GM12874 (cell line): ENCODE data around the gene SYNJ2.

Experiments used
- CTCF ChIP-seq: IDR thresholded peaks from 2 replicates; pipeline ENCODE4 v1.5.1; 2011; ENCODE audit warnings: low read depth, mild to moderate bottlenecking, control low read depth, low read length, moderate library complexity; ENCODE audit not compliant: insufficient read depth

SYNJ2 gene

GRCh38 chr6:158026901-158027589, 45.4 kb downstream of the SYNJ2 start:
- no peak for TF ChIP-seq CTCF

- no peak for TF ChIP-seq CTCF
These were observed 46.1 kb downstream of the SYNJ2 start for GRCh38 chr6:158027590-158028285.

DNA sequence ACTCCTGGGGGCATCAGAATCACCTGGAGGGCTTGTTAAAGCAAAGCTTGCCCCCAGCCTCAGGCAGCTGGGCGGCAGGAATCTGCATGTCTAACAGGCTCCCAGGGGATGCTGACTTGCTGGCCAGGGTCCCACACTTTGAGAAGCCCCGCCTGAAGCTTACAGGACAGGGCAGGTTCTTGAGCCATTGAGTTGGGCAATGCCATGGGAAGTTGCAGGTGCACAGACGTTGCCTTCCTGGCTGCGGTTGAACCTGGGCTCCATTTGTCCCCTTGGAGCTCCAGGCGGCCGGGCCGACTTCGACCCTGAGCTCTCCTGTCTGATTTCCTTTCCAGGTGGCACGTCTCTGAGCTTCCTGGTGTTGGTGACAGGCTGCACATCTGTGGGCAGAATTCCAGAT, 46.8 kb downstream of the SYNJ2 start:
- TF ChIP-seq CTCF = no peak

DNA sequence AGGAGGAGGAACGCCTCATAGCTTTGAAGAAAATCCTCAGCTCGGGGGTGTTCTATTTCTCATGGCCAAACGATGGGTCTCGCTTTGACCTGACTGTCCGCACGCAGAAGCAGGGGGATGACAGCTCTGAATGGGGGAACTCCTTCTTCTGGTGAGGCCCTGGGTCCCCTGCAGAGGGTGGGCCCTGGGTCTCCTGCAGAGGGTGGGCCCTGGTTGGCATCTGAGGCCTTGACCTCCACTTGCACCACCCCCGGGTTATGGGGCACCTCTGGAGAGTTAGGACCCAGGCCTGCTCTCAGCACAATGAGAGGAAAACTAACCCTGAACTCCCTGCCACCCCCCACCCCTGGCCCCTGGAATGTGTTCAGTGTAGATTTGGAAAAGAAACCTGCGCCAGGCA, 47.2 kb downstream of the SYNJ2 start:
- no peak for TF ChIP-seq CTCF

DNA sequence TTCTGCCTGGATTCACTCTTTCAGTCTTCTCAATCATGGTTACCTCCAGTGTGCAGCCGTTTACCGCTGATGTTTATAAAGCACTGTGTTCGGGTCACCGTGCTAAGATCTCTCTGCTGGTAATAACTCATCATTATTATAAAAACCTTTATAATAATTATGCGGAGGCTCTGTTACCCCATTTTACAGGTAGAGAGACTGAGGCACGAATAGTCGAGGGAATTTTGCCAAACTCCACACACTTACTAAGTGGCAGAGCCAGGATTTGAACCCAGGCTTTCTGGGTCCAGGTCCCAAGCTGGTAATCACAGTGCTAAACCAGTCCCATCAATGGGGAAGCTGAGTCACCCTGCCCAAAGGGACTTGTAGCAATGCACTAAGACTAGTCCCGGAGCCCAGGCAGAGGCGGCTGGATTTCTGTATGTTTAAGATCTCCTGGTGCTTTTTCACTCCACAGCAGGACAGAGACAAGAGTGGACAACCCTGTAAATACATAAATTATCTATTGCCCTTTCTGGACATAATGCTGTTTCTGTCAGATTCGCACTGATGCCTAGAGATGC, 48.1 kb downstream of the SYNJ2 start:
- no peak for TF ChIP-seq CTCF

GRCh38 chr6:158030380-158031300, 49.0 kb downstream of the SYNJ2 start:
- no peak for TF ChIP-seq CTCF
